Measurements from ENCODE around the gene DLGAP4. TPM values are rescaled to one million over a fixed set of nuclear protein-coding genes. Genes with fewer than 3 reads are reported as not detected.

The DLGAP4 gene
- total RNA-seq, 1 donor from 2014 or later, result 199 TPM

GRCh38 chr20:36481380-36482043 is 175.4 kb downstream of the DLGAP4 start:
- H3K4me1 Mint-ChIP-seq (ENCODE audit: low read depth, unreplicated experiment), result peaks cover 35% of the 10 kb centered on the region
- peak overlapping the region; percentile 36 for H3K4me3 Mint-ChIP-seq (ENCODE audit: unreplicated experiment)
- no peak overlapping the region for H3K27ac Mint-ChIP-seq (ENCODE audit: unreplicated experiment)
- no peak for DNase-seq
- H3K36me3 Mint-ChIP-seq (ENCODE audit: unreplicated experiment), result no peaks in the 10 kb centered on the region
- H3K27me3 Mint-ChIP-seq (ENCODE audit: unreplicated experiment), result peaks cover 4% of the 10 kb centered on the region
- TF ChIP-seq CTCF (IDR thresholded peaks at IDR 0.05; ENCODE audit: partially characterized antibody, unreplicated experiment), result no peak
- H3K9me3 Mint-ChIP-seq (ENCODE audit: unreplicated experiment), result peaks cover 12% of the 10 kb centered on the region

GRCh38 chr20:36482044-36482473 is 175.9 kb downstream of the DLGAP4 start:
- peaks cover 35% of the 10 kb centered on the region for H3K4me1 Mint-ChIP-seq (ENCODE audit: low read depth, unreplicated experiment)
- no peak for DNase-seq
- H3K27me3 Mint-ChIP-seq (ENCODE audit: unreplicated experiment), result peaks cover 4% of the 10 kb centered on the region
- H3K4me3 Mint-ChIP-seq (ENCODE audit: unreplicated experiment), result peak overlapping the region; percentile 36
- no peak overlapping the region for H3K27ac Mint-ChIP-seq (ENCODE audit: unreplicated experiment)
- H3K9me3 Mint-ChIP-seq (ENCODE audit: unreplicated experiment), result peaks cover 14% of the 10 kb centered on the region
- H3K36me3 Mint-ChIP-seq (ENCODE audit: unreplicated experiment), result no peaks in the 10 kb centered on the region
- no peak for TF ChIP-seq CTCF (IDR thresholded peaks at IDR 0.05; ENCODE audit: partially characterized antibody, unreplicated experiment)

- H3K27ac Mint-ChIP-seq (ENCODE audit: unreplicated experiment), result no peak overlapping the region
- H3K27me3 Mint-ChIP-seq (ENCODE audit: unreplicated experiment), result peaks cover 2% of the 10 kb centered on the region
- H3K4me1 Mint-ChIP-seq (ENCODE audit: low read depth, unreplicated experiment), result peaks cover 35% of the 10 kb centered on the region
- no peak overlapping the region for H3K4me3 Mint-ChIP-seq (ENCODE audit: unreplicated experiment)
- TF ChIP-seq CTCF (IDR thresholded peaks at IDR 0.05; ENCODE audit: partially characterized antibody, unreplicated experiment), result no peak
- DNase-seq, result no peak
- H3K9me3 Mint-ChIP-seq (ENCODE audit: unreplicated experiment), result peaks cover 12% of the 10 kb centered on the region
- no peaks in the 10 kb centered on the region for H3K36me3 Mint-ChIP-seq (ENCODE audit: unreplicated experiment)
These were observed 177.2 kb downstream of the DLGAP4 start for GRCh38 chr20:36483209-36483918.

GRCh38 chr20:36483919-36484808 is 178.0 kb downstream of the DLGAP4 start:
- H3K4me3 Mint-ChIP-seq (ENCODE audit: unreplicated experiment), result no peak overlapping the region
- H3K4me1 Mint-ChIP-seq (ENCODE audit: low read depth, unreplicated experiment), result peaks cover 32% of the 10 kb centered on the region
- peaks cover 9% of the 10 kb centered on the region for H3K9me3 Mint-ChIP-seq (ENCODE audit: unreplicated experiment)

More at GRCh38 chr20:36483919-36484808, 178.0 kb downstream of the DLGAP4 start:
- no peak for DNase-seq
- no peaks in the 10 kb centered on the region for H3K36me3 Mint-ChIP-seq (ENCODE audit: unreplicated experiment)
- peak overlapping the region; percentile 33 for H3K27ac Mint-ChIP-seq (ENCODE audit: unreplicated experiment)
- peaks cover 2% of the 10 kb centered on the region for H3K27me3 Mint-ChIP-seq (ENCODE audit: unreplicated experiment)
- no peak for TF ChIP-seq CTCF (IDR thresholded peaks at IDR 0.05; ENCODE audit: partially characterized antibody, unreplicated experiment)
